ENCODE measurements around the gene PRND. TPM values are rescaled to one million over a fixed set of nuclear protein-coding genes. Genes with fewer than 3 reads are reported as not detected.

Gene PRND
- total RNA-seq, 1 donor from 2014 or later, result not detected

DNA sequence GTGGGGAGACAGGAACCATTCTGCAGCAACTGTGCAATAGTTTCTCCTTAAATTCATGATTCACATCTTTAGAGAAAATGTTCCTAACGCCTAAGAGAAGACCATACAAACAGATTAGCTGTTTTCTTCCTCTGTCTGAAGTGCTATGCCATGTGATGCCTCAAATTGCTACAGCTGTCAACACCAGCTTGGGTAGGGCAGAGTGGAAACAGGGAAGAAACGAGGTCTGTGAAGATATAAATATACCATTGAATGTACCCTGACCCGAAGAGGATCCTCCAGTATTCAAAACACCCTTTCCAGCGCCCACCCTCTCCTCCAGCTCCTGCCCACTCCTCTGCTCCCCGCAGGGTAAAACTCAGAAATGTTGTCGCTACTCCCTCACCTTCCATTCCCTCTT lies 40.3 kb upstream of the PRND start:
- no peak overlapping the region for H3K4me3 Mint-ChIP-seq (ENCODE audit: unreplicated experiment)
- DNase-seq (ENCODE audit: low spot score), result no peak
- no peak overlapping the region for H3K27ac Mint-ChIP-seq (ENCODE audit: unreplicated experiment)
- peaks cover 7% of the 10 kb centered on the region for H3K4me1 Mint-ChIP-seq (ENCODE audit: low read depth)
- no peaks in the 10 kb centered on the region for H3K36me3 Mint-ChIP-seq (ENCODE audit: low read depth)
- no peak for TF ChIP-seq CTCF (IDR thresholded peaks at IDR 0.05)
- H3K9me3 Mint-ChIP-seq (ENCODE audit: low read depth), result no peaks in the 10 kb centered on the region
- peaks cover 18% of the 10 kb centered on the region for H3K27me3 Mint-ChIP-seq (ENCODE audit: low read depth)

DNA sequence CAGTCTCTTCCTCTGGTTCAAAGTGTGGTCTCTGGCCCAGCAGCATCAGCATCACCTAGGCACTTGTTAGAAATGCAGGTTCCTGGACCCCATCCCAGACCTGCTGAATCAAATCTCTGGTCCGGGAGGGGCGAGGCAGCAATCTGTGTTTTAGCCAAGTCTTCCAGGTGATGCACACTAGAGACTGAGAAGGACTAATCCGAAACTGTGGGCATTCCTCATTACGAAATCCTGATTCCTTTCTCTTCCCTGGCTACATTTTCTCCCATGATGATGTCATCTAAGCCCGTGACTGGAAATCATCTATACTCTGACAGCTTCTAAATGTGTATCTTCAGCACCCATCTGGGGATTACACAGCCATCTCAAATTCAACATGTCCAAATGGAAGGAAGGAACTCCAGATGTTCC lies 39.7 kb upstream of the PRND start:
- DNase-seq (ENCODE audit: low spot score), result no peak
- no peaks in the 10 kb centered on the region for H3K9me3 Mint-ChIP-seq (ENCODE audit: low read depth)
- H3K27me3 Mint-ChIP-seq (ENCODE audit: low read depth), result peaks cover 18% of the 10 kb centered on the region
- no peak overlapping the region for H3K27ac Mint-ChIP-seq (ENCODE audit: unreplicated experiment)
- no peak for TF ChIP-seq CTCF (IDR thresholded peaks at IDR 0.05)
- no peak overlapping the region for H3K4me3 Mint-ChIP-seq (ENCODE audit: unreplicated experiment)
- peaks cover 7% of the 10 kb centered on the region for H3K4me1 Mint-ChIP-seq (ENCODE audit: low read depth)
- no peaks in the 10 kb centered on the region for H3K36me3 Mint-ChIP-seq (ENCODE audit: low read depth)

DNA sequence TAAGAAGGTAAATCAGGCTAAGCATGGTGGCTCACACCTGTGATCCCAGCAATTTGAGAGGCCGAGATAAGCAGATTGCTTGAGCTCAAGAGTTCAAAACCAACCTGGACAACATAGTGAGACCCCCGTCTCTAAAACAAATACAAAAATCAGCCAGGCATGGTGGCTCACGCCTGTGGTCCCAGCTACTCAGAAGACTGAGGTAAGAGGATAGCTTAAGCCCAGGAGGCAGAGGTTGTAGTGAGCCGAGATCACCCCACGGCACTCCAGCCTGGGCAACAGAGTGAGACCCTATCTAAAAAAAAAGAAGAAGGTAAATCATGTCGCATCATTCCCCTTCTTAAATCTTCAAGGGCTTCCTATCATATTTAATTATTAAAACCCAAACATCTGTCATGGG lies 39.0 kb upstream of the PRND start:
- Mint-ChIP-seq H3K4me1 (ENCODE audit: low read depth) (peaks cover 13% of the 10 kb centered on the region), H3K4me3 (ENCODE audit: unreplicated experiment) (no peak overlapping the region), H3K27ac (ENCODE audit: unreplicated experiment) (no peak overlapping the region), H3K27me3 (ENCODE audit: low read depth) (peaks cover 11% of the 10 kb centered on the region), H3K36me3 (ENCODE audit: low read depth) (no peaks in the 10 kb centered on the region), H3K9me3 (ENCODE audit: low read depth) (no peaks in the 10 kb centered on the region)
- TF ChIP-seq CTCF (IDR thresholded peaks at IDR 0.05), result no peak
- DNase-seq (ENCODE audit: low spot score), result no peak

GRCh38 chr20:4683261-4683660 lies 38.4 kb upstream of the PRND start:
- no peak for DNase-seq (ENCODE audit: low spot score)
- Mint-ChIP-seq H3K27me3 (ENCODE audit: low read depth) (peaks cover 6% of the 10 kb centered on the region), H3K4me1 (ENCODE audit: low read depth) (peaks cover 16% of the 10 kb centered on the region), H3K9me3 (ENCODE audit: low read depth) (no peaks in the 10 kb centered on the region), H3K36me3 (ENCODE audit: low read depth) (no peaks in the 10 kb centered on the region), H3K27ac (ENCODE audit: unreplicated experiment) (no peak overlapping the region), H3K4me3 (ENCODE audit: unreplicated experiment) (no peak overlapping the region)
- TF ChIP-seq CTCF (IDR thresholded peaks at IDR 0.05), result no peak

DNA sequence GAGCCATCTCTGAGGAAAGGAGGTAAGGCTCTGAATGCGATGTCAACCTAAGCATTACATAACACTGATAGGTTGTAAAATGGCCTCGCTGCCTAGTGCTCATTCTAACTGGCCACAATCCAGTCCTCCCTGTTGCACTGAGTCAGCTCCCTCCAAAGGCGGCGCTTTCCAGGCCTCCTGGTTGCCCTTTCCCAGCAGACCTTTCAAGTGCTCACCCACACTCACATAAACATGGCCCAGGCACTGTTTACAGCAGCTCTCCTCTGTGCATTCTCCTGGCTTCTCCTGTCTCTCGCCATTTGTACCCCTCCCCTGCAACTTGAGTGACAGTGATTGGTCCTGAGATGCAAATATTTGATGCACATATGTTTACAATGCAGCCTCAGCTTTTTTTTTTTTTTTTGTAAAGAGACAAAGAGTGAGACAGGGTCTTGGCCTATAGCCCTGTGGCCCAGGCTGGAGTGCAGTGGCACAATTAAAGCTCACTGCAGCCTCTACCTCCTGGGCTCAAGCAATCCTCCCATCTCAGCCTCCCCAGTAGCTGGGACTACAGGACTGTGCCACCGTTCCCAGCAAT lies 36.8 kb upstream of the PRND start:
- DNase-seq (ENCODE audit: low spot score), result no peak
- H3K4me1 Mint-ChIP-seq (ENCODE audit: low read depth), result peaks cover 25% of the 10 kb centered on the region
- no peaks in the 10 kb centered on the region for H3K36me3 Mint-ChIP-seq (ENCODE audit: low read depth)
- H3K27me3 Mint-ChIP-seq (ENCODE audit: low read depth), result peaks cover 6% of the 10 kb centered on the region
- H3K27ac Mint-ChIP-seq (ENCODE audit: unreplicated experiment), result no peak overlapping the region
- H3K4me3 Mint-ChIP-seq (ENCODE audit: unreplicated experiment), result no peak overlapping the region
- TF ChIP-seq CTCF (IDR thresholded peaks at IDR 0.05), result no peak
- no peaks in the 10 kb centered on the region for H3K9me3 Mint-ChIP-seq (ENCODE audit: low read depth)

All from chondrocyte (in vitro differentiated cells).